K562 (cell line): ENCODE data around the gene HMCN1.

ENCODE experiments used
- GTF2F1 ChIP-seq: IDR thresholded peaks from 2 replicates; pipeline ENCODE4 v1.6.1; 2011; ENCODE audit warnings: low read depth, low read length, improper control_type of control experiment
- KLF16 ChIP-seq: IDR thresholded peaks from 2 replicates; pipeline ENCODE4 v1.6.1; 2016; ENCODE audit warnings: antibody characterized with exemption
- U2AF1 ChIP-seq: fragments of 200-400 bp; formaldehyde crosslinking; optimal IDR thresholded peaks from 2 replicates; pipeline ENCODE3; 2017; ENCODE audit warnings: mild to moderate bottlenecking, low read depth, low read length, moderate library complexity
- TF ChIP-seq, protein P1 (sequence below), 3 experiments: IDR thresholded peaks in 2 of 3; conservative IDR thresholded peaks in 1 of 3; 2 replicates each; pipeline ENCODE4 v1.5.1; 2011 to 2012; ENCODE audit warnings: low read length in 3 of 3, mild to moderate bottlenecking in 3 of 3, control low read depth in 2 of 3, improper control_type of control experiment in 1 of 3, inconsistent platforms in 1 of 3, low read depth in 1 of 3, mixed read lengths in 1 of 3, moderate library complexity in 1 of 3; ENCODE audit not compliant: insufficient read depth in 2 of 3

DNA sequence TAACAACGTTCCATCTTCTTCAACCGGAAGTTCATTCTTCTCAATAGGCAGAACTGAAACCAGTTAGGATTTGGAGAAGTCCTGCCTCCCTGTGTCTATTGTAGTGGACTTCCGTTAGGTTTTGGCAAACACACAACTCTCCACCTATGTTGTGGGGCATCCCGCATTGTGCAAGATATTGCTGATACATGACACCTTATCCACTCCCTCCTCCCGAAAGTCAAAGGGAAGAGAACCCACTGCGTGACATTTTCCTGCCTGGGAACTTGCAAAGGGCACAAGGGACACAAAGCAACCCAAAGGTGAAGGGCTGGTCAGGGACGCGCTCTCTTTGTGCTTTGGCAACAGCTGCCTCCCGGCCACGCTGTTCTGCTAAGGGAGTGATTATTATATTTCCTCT lies 476.1 kb downstream of the HMCN1 start:
- TF ChIP-seq U2AF1 (no peak), KLF16 (no peak), GTF2F1 (no peak)
- TF ChIP-seq, protein P1, sequence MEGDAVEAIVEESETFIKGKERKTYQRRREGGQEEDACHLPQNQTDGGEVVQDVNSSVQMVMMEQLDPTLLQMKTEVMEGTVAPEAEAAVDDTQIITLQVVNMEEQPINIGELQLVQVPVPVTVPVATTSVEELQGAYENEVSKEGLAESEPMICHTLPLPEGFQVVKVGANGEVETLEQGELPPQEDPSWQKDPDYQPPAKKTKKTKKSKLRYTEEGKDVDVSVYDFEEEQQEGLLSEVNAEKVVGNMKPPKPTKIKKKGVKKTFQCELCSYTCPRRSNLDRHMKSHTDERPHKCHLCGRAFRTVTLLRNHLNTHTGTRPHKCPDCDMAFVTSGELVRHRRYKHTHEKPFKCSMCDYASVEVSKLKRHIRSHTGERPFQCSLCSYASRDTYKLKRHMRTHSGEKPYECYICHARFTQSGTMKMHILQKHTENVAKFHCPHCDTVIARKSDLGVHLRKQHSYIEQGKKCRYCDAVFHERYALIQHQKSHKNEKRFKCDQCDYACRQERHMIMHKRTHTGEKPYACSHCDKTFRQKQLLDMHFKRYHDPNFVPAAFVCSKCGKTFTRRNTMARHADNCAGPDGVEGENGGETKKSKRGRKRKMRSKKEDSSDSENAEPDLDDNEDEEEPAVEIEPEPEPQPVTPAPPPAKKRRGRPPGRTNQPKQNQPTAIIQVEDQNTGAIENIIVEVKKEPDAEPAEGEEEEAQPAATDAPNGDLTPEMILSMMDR (IDR thresholded peaks at IDR 0.05 in 2 of 3, conservative IDR thresholded peaks at IDR 0.05 in 1 of 3; ENCODE audit: insufficient read depth in 2 of 3, low read depth in 1 of 3, low read length in 3 of 3): no peak
